Ascending aorta (tissue), 2 donors: ENCODE results near the gene DNTTIP2. TPM values are rescaled to one million over a fixed set of nuclear protein-coding genes. Genes with fewer than 3 reads are reported as not detected.
A peak's percentile ranks its signal among the peaks of the same experiment; 100 is the strongest.
"Not testable (repeated sequence)": the region's sequence is repeated elsewhere in the genome, so short reads cannot be mapped to it uniquely, and the experiment has no call there.

Experiments
- DNase-seq, 2 donors: peaks; one replicate each; pipeline ENCODE4 v3.0.0-alpha.2; 2019; ENCODE audit warnings: low spot score in 2 of 2
- H3K27ac ChIP-seq, 2 donors: fragments of 200-600 bp; sonication (generic); one replicate each; pipeline ENCODE4 v1.5.1; 2016 to 2017; ENCODE audit warnings: mild to moderate bottlenecking in 1 of 2
- H3K27me3 ChIP-seq: fragments of 200-600 bp; sonication (generic); one replicate; pipeline ENCODE4 v1.5.1; 2017
- H3K36me3 ChIP-seq, 2 donors: fragments of 200-600 bp; sonication (generic); one replicate each; pipeline ENCODE4 v1.5.1; 2016
- H3K4me1 ChIP-seq, 2 donors: fragments of 200-600 bp; sonication (generic); one replicate each; pipeline ENCODE4 v1.5.1; 2016 to 2017; ENCODE audit warnings: mild to moderate bottlenecking in 1 of 2
- H3K4me3 ChIP-seq, 2 donors: fragments of 200-600 bp; sonication (generic); one replicate each; pipeline ENCODE4 v1.5.1; 2016 to 2017; ENCODE audit warnings: mild to moderate bottlenecking in 1 of 2
- H3K9me3 ChIP-seq, 2 donors: fragments of 200-600 bp; sonication (generic); one replicate each; pipeline ENCODE4 v1.5.1; 2016
- intact Hi-C: fragments of 100-400 bp; cut with DNase I; formaldehyde crosslinking; loops from one replicate; pipeline ENCODE4 v1.15.1; 2023
- total RNA-seq: library from RNA; depleted of rRNA; stranded (reverse); fragments of >200 nt; gene quantifications from one replicate; pipeline ENCODE4 v1.1.0, GENCODE V29; 2016
- TF ChIP-seq, protein P1 (sequence below), 3 experiments: fragments of 200-600 bp in 2 of 3; fragments of 450-650 bp in 1 of 3; sonication (generic) in 2 of 3; IDR thresholded peaks; one replicate each; pipeline ENCODE4 v1.5.1; 2016 to 2019; ENCODE audit warnings: antibody characterized with exemption in 3 of 3, mild to moderate bottlenecking in 1 of 3, moderate library complexity in 1 of 3

DNTTIP2 gene
- total RNA-seq, 1 donor from 2014 or later, result 27.1 TPM

DNA sequence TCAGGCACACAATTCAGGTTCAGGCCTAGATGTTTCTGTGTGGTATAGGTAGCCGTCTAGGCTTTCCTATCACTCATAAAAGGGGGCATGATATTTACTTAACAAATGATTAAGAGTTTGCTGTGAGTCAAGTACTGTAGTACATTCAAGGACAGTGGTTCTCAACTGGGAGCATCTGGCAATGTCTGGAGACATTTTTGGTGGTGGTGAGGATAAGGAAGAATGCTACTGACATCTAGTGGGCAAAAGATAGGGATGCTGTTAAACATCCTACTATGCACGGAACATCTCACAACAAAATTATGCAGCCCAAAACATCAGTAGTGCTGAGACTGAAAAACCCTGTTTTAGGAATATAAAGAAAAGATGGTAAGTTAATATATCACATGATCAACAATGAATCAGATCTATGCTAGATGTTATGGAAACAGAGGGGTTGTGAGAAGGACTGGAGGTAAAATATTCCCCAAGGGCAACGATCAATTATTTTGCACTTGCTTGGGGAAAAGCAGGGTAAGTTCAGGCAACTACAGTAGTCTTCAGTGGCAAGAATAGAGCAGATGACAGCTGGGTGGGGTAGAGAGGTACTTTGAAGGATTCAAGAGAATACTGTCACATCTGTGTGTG is 4.9 kb downstream of the DNTTIP2 start:
- Histone ChIP-seq H3K27ac (no peak overlapping the region), H3K4me1 (peaks cover 0 to 17% of the 10 kb centered on the region in 2 donors), H3K4me3 (no peak overlapping the region), H3K27me3 (no peaks in the 10 kb centered on the region), H3K36me3 (peaks cover 63 to 83% of the 10 kb centered on the region in 2 donors), H3K9me3 (no peaks in the 10 kb centered on the region)
- TF ChIP-seq, protein P1, sequence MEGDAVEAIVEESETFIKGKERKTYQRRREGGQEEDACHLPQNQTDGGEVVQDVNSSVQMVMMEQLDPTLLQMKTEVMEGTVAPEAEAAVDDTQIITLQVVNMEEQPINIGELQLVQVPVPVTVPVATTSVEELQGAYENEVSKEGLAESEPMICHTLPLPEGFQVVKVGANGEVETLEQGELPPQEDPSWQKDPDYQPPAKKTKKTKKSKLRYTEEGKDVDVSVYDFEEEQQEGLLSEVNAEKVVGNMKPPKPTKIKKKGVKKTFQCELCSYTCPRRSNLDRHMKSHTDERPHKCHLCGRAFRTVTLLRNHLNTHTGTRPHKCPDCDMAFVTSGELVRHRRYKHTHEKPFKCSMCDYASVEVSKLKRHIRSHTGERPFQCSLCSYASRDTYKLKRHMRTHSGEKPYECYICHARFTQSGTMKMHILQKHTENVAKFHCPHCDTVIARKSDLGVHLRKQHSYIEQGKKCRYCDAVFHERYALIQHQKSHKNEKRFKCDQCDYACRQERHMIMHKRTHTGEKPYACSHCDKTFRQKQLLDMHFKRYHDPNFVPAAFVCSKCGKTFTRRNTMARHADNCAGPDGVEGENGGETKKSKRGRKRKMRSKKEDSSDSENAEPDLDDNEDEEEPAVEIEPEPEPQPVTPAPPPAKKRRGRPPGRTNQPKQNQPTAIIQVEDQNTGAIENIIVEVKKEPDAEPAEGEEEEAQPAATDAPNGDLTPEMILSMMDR (IDR thresholded peaks at IDR 0.05), result peak in 2 of 3 experiments; percentile 9 to 39
- intact Hi-C loops, result no loop called here
- no peak for DNase-seq

DNA sequence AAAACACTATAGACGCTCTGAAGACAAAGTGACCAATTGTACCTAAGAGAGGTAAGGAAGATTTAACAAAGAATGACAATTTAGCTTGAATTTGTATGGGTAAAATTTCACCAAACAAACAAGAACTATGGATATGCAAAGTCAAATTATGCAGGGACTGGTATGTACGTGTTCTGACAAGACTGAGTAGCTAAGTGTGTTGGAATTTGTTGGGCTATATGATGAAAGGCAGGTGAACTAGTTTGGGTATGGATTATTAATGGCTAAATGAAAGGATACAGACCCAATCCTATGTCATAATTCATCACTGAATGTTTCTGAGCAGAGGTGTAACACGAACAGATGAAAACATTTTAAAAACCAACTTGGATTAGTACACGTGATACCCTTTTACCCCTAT is 7.6 kb downstream of the DNTTIP2 start:
- Histone ChIP-seq H3K9me3 (no peaks in the 10 kb centered on the region), H3K36me3 (peaks cover 67 to 81% of the 10 kb centered on the region in 2 donors)

DNA sequence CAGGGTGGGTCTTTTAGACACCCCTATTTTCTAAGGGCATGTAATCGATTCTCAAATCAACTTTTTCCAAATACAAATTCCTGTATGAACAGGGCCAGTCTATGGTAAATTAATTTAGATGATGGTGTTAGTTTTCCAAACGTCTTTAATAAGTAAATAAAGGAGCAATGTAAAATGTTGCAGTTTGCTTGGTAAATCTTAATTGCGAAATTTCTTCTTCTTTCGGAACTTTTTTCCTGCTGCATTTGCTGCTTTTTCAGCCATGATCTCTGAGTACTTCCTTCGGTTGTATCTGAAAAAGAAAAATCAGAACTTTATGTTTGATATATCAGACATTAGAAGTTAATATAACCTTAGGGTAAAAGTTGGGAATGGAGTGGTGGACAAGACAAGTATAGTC is 9.4 kb downstream of the DNTTIP2 start:
- Histone ChIP-seq H3K9me3 (no peaks in the 10 kb centered on the region), H3K27ac (no peak overlapping the region), H3K4me3 (no peak overlapping the region), H3K4me1 (no peaks in the 10 kb centered on the region), H3K36me3 (peaks cover 57 to 66% of the 10 kb centered on the region in 2 donors), H3K27me3 (no peaks in the 10 kb centered on the region)
- no peak for DNase-seq
- TF ChIP-seq, protein P1 (IDR thresholded peaks at IDR 0.05), result no peak
- intact Hi-C loops, result no loop called here

More for the DNA sequence above, 7.6 kb downstream of the DNTTIP2 start:
- intact Hi-C loops, result no loop called here
- H3K4me3 ChIP-seq, result no peak overlapping the region
- H3K4me1 ChIP-seq, result peaks cover 0 to 3% of the 10 kb centered on the region in 2 donors
- TF ChIP-seq, protein P1 (IDR thresholded peaks at IDR 0.05), result no peak
- H3K27ac ChIP-seq, result no peak overlapping the region
- H3K27me3 ChIP-seq, result no peaks in the 10 kb centered on the region
- no peak for DNase-seq

DNA sequence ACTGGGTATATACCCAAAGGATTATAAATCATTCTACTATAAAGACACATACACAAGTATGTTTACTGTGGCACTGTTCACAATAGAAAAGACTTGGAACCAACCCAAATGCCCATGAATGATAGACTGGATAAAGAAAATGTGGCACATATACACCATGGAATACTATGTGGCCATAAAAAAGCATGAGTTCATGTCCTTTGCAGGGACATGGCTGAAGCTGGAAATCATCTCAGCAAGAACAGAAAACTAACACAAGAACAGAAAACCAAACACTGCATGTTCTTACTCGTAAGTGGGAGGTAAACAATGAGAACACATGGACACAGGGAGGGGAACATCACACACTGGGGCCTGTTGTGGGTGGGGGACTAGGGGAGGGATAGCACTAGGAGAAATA is 10.5 kb downstream of the DNTTIP2 start:
- H3K27ac ChIP-seq, H3K9me3 ChIP-seq, H3K4me3 ChIP-seq, H3K27me3 ChIP-seq, intact Hi-C loops, H3K4me1 ChIP-seq, DNase-seq: not testable (repeated sequence)
- H3K36me3 ChIP-seq, result peaks cover 47 to 55% of the 10 kb centered on the region in 2 donors

DNA sequence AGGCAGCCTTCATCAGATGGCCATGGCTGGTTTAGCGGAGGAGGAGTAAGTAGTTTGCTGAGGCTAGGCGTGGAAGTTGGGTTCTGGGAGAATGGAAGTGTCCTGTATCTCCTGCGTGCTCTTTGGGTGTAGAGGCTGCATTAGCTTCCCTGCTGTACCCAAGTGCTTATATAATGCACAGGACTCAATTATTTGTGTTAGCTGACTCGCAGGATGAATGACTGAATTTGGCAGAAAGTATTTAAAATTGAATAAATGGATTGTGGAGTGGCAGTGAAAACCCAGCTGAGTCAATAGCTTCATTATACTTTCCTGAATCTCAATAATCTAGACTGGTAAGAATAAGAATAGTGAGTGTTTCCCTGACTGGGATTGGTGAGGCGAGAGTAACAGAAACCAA is 13.8 kb downstream of the DNTTIP2 start:
- intact Hi-C loops, result no loop called here
- Histone ChIP-seq H3K4me3 (no peak overlapping the region), H3K9me3 (no peaks in the 10 kb centered on the region), H3K27ac (no peak overlapping the region), H3K4me1 (no peaks in the 10 kb centered on the region), H3K27me3 (no peaks in the 10 kb centered on the region), H3K36me3 (peaks cover 17 to 22% of the 10 kb centered on the region in 2 donors)
- TF ChIP-seq, protein P1 (IDR thresholded peaks at IDR 0.05), result no peak
- no peak for DNase-seq

DNA sequence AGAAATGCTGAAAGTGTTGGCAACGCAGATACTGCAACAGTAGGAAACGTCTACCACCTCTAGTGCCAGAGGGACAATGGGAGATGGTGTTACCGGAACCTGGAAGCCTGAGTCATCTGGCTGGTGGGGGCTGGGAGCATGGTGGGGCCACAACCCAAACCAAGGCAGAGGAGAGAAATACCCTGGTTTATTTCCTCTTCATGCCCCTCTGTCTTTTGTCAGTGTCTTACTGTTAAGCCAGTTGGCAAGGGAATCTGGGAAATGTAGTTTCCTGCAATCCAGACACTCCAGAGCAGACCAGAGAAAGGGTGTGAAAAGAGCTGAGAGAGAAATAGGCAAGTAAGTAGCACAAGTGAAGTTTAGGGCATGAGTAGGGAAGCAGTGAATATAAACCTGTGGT is 14.8 kb downstream of the DNTTIP2 start:
- no peaks in the 10 kb centered on the region for H3K4me1 ChIP-seq
- DNase-seq, result no peak
- intact Hi-C loops, result no loop called here
- no peak overlapping the region for H3K4me3 ChIP-seq
- TF ChIP-seq, protein P1 (IDR thresholded peaks at IDR 0.05), result no peak
- no peaks in the 10 kb centered on the region for H3K27me3 ChIP-seq
- H3K9me3 ChIP-seq, result no peaks in the 10 kb centered on the region
- no peak overlapping the region for H3K27ac ChIP-seq
- H3K36me3 ChIP-seq, result peaks cover 7 to 11% of the 10 kb centered on the region in 2 donors

DNA sequence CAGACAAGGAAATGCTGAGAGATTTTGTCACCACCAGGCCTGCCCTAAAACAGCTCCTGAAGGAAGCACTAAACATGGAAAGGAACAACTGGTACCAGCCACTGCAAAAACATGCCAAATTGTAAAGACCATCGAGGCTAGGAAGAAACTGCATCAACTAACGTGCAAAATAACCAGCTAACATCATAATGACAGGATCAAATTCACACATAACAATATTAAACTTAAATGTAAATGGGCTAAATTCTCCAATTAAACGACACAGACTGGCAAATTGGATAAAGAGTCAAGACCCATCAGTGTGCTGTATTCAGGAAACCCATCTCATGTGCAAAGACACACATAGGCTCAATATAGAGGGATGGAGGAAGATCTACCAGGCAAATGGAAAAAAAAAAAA is 21.4 kb downstream of the DNTTIP2 start:
- H3K27me3 ChIP-seq, intact Hi-C loops, H3K9me3 ChIP-seq, H3K36me3 ChIP-seq, H3K4me3 ChIP-seq, H3K27ac ChIP-seq, DNase-seq, H3K4me1 ChIP-seq: not testable (repeated sequence)

DNA sequence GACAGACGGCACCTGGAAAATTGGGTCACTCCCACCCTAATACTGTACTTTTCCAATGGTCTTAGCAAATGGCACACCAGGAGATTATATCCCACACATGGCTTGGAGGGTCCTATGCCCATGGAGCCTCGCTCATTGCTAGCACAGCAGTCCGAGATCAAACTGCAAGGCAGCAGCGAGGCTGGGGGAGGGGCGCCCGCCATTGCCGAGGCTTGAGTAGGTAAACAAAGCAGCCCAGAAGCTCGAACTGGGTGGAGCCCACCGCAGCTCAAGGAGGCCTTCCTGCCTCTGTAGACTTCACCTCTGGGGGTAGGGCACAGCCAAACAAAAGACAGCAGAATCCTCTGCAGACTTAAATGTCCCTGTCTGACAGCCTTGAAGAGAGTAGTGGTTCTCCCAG is 23.0 kb downstream of the DNTTIP2 start:
- intact Hi-C loops, H3K4me1 ChIP-seq, H3K27me3 ChIP-seq, H3K4me3 ChIP-seq, H3K9me3 ChIP-seq, DNase-seq, H3K27ac ChIP-seq, H3K36me3 ChIP-seq: not testable (repeated sequence)
